ENCODE measurements around the gene TARBP1. TPM values are rescaled to one million over a fixed set of nuclear protein-coding genes. Genes with fewer than 3 reads are reported as not detected.
A peak's percentile ranks its signal among the peaks of the same experiment; 100 is the strongest.

The TARBP1 gene
- total RNA-seq, 1 experiment from 2014 or later = 47.3 TPM

GRCh38 chr1:234398849-234399381, 80.1 kb downstream of the TARBP1 start:
- Histone ChIP-seq H3K4me1 (replicated peaks; ENCODE audit: insufficient read depth) (no peaks in the 10 kb centered on the region), H3K27ac (0 out of 2 replicates have a peak overlapping the region, but pooled peaks have one; percentile 36), H3K36me3 (ENCODE audit: low read depth) (peaks cover 18% of the 10 kb centered on the region; the same call in 1 of the 2 replicates), H3K4me3 (no peak overlapping the region), H2AFZ (no peak overlapping the region), H3K27me3 (ENCODE audit: insufficient read depth, low read depth) (no peaks in the 10 kb centered on the region), H3K79me2 (ENCODE audit: low read depth) (no peaks in the 10 kb centered on the region), H3K4me2 (no peak overlapping the region), H3K9me2 (ENCODE audit: insufficient read depth) (no peaks in the 10 kb centered on the region), H3F3A (ENCODE audit: insufficient read depth, low read depth) (peaks cover 37% of the 10 kb centered on the region), H4K20me1 (ENCODE audit: insufficient read depth) (no peaks in the 10 kb centered on the region), H3K9me3 (ENCODE audit: insufficient read depth, low read depth) (no peaks in the 10 kb centered on the region)
- ChIA-PET CTCF (no interaction called here), POLR2A (ENCODE audit: unreplicated experiment) (no interaction called here)
- TF ChIP-seq CTCF (conservative IDR thresholded peaks at IDR 0.05) = no peak
- TF ChIP-seq EZH2 (IDR thresholded peaks at IDR 0.05; ENCODE audit: low read depth) = no peak
- no peak for DNase-seq
- intact Hi-C loops (cut with micrococcal nuclease; ENCODE audit: unreplicated experiment) = no loop called here
- no TSS peak for BruUV-seq (replicated peaks)

GRCh38 chr1:234397732-234398131, 81.2 kb downstream of the TARBP1 start:
- DNase-seq = no peak
- Histone ChIP-seq H3K27me3 (ENCODE audit: insufficient read depth, low read depth) (no peaks in the 10 kb centered on the region), H3K4me3 (no peak overlapping the region), H3K36me3 (ENCODE audit: low read depth) (peaks cover 18% of the 10 kb centered on the region; the same call in 1 of the 2 replicates), H2AFZ (no peak overlapping the region), H3K9me2 (ENCODE audit: insufficient read depth) (no peaks in the 10 kb centered on the region), H3K4me1 (replicated peaks; ENCODE audit: insufficient read depth) (no peaks in the 10 kb centered on the region), H4K20me1 (ENCODE audit: insufficient read depth) (no peaks in the 10 kb centered on the region), H3K79me2 (ENCODE audit: low read depth) (no peaks in the 10 kb centered on the region), H3F3A (ENCODE audit: insufficient read depth, low read depth) (peaks cover 37% of the 10 kb centered on the region), H3K9me3 (ENCODE audit: insufficient read depth, low read depth) (no peaks in the 10 kb centered on the region), H3K27ac (peak overlapping the region; percentile 41; the same call in 1 of the 2 replicates), H3K4me2 (no peak overlapping the region)
- no TSS peak for BruUV-seq (replicated peaks)
- CTCF ChIA-PET = interaction anchor here (0.6 kb wide), 1 partner anchor 1145 kb away, joined by 3 read pairs; no protein-coding TSS in a partner anchor
- TF ChIP-seq EZH2 (IDR thresholded peaks at IDR 0.05; ENCODE audit: low read depth) (no peak), CTCF (conservative IDR thresholded peaks at IDR 0.05) (no peak)
- POLR2A ChIA-PET (ENCODE audit: unreplicated experiment) = no interaction called here
- intact Hi-C loops (cut with micrococcal nuclease; ENCODE audit: unreplicated experiment) = no loop called here

- Histone ChIP-seq H3K27ac (no peak overlapping the region), H3F3A (ENCODE audit: insufficient read depth, low read depth) (peaks cover 33% of the 10 kb centered on the region), H3K36me3 (ENCODE audit: low read depth) (peaks cover 19% of the 10 kb centered on the region; the same call in 1 of the 2 replicates), H3K9me2 (ENCODE audit: insufficient read depth) (no peaks in the 10 kb centered on the region), H4K20me1 (ENCODE audit: insufficient read depth) (no peaks in the 10 kb centered on the region), H3K27me3 (ENCODE audit: insufficient read depth, low read depth) (no peaks in the 10 kb centered on the region), H3K9me3 (ENCODE audit: insufficient read depth, low read depth) (no peaks in the 10 kb centered on the region), H3K4me1 (replicated peaks; ENCODE audit: insufficient read depth) (no peaks in the 10 kb centered on the region), H3K4me2 (no peak overlapping the region), H2AFZ (no peak overlapping the region), H3K79me2 (ENCODE audit: low read depth) (no peaks in the 10 kb centered on the region), H3K4me3 (no peak overlapping the region)
- ChIA-PET CTCF (no interaction called here), POLR2A (ENCODE audit: unreplicated experiment) (no interaction called here)
- TF ChIP-seq CTCF (conservative IDR thresholded peaks at IDR 0.05) (no peak), EZH2 (IDR thresholded peaks at IDR 0.05; ENCODE audit: low read depth) (no peak)
- BruUV-seq (replicated peaks) = no TSS peak
- no peak for DNase-seq
- intact Hi-C loops (cut with micrococcal nuclease; ENCODE audit: unreplicated experiment) = no loop called here
These were observed 82.1 kb downstream of the TARBP1 start for GRCh38 chr1:234396871-234397270.

Data from PC-9 (cell line).